CD4-positive, alpha-beta memory T cell (primary cell): ENCODE measurements around the gene SPRYD3. TPM values are rescaled to one million over a fixed set of nuclear protein-coding genes. Genes with fewer than 3 reads are reported as not detected.
"Not testable (repeated sequence)": the region's sequence is repeated elsewhere in the genome, so short reads cannot be mapped to it uniquely, and the experiment has no call there.

ENCODE experiments used
- CTCF ChIA-PET: fragments of 350-600 bp; sonication (Branson Sonifier 250); formaldehyde crosslinking; loops from one replicate; lab custom pipeline; 2021; ENCODE audit warnings: inconsistent platforms; ENCODE audit not compliant: partially characterized antibody; lab: Charles Lee
- POLR2A ChIA-PET: fragments of 350-600 bp; sonication (Branson Sonifier 250); formaldehyde crosslinking; loops from one replicate; lab custom pipeline; 2021; ENCODE audit not compliant: partially characterized antibody; lab: Charles Lee
- DNase-seq, 5 donors: peaks; one replicate each; pipeline versions ENCODE4 v3.0.0 to v3.0.0-alpha.2; 2020 to 2022; ENCODE audit warnings: mixed read lengths in 1 of 5
- H3K27ac ChIP-seq: one replicate; pipeline ENCODE4 v1.7.0; 2013; ENCODE audit warnings: low read depth, low read length
- H3K27me3 ChIP-seq: 2 replicates; pipeline ENCODE4 v1.7.0; 2013; ENCODE audit warnings: mild to moderate bottlenecking, low read length, moderate library complexity; ENCODE audit not compliant: insufficient read depth
- H3K36me3 ChIP-seq: 2 replicates; pipeline ENCODE4 v1.7.0; 2013; ENCODE audit warnings: mild to moderate bottlenecking, low read length, moderate library complexity; ENCODE audit not compliant: insufficient read depth
- H3K4me1 ChIP-seq: 2 replicates; pipeline ENCODE4 v1.7.0; 2013; ENCODE audit warnings: mild to moderate bottlenecking, low read length, moderate library complexity; ENCODE audit not compliant: insufficient read depth
- H3K4me3 ChIP-seq, 2 donors: one replicate each; pipeline ENCODE4 v1.7.0; 2013; ENCODE audit warnings: low read length in 2 of 2, mild to moderate bottlenecking in 1 of 2
- H3K9me3 ChIP-seq, 2 donors: one replicate each; pipeline ENCODE4 v1.7.0; 2013; ENCODE audit warnings: low read length in 2 of 2, control low read depth in 1 of 2; ENCODE audit not compliant: control insufficient read depth in 1 of 2
- H3K27ac Mint-ChIP-seq, 7 donors: one replicate each; pipeline ENCODE4 v1.8.0; 2020 to 2021; ENCODE audit warnings: mixed read lengths in 7 of 7, mild to moderate bottlenecking in 6 of 7, inconsistent platforms in 3 of 7, moderate library complexity in 3 of 7
- H3K27me3 Mint-ChIP-seq, 2 donors: one replicate each; pipeline ENCODE4 v1.8.0; 2020 to 2021; ENCODE audit warnings: mixed read lengths in 2 of 2
- H3K36me3 Mint-ChIP-seq, 2 donors: one replicate each; pipeline ENCODE4 v1.8.0; 2020 to 2021; ENCODE audit warnings: mixed read lengths in 2 of 2, inconsistent platforms in 1 of 2, mild to moderate bottlenecking in 1 of 2
- H3K4me1 Mint-ChIP-seq, 4 donors: one replicate each; pipeline ENCODE4 v1.8.0; 2020 to 2021; ENCODE audit warnings: mixed read lengths in 4 of 4, mild to moderate bottlenecking in 1 of 4
- H3K4me3 Mint-ChIP-seq, 8 donors: one replicate each; pipeline ENCODE4 v1.8.0; 2020 to 2021; ENCODE audit warnings: mixed read lengths in 8 of 8, mild to moderate bottlenecking in 7 of 8, moderate library complexity in 6 of 8, inconsistent platforms in 3 of 8
- H3K9me3 Mint-ChIP-seq, 8 donors: one replicate each; pipeline ENCODE4 v1.8.0; 2020 to 2021; ENCODE audit warnings: mixed read lengths in 8 of 8, mild to moderate bottlenecking in 5 of 8, inconsistent platforms in 3 of 8, moderate library complexity in 1 of 8
- intact Hi-C: fragments of 100-400 bp; cut with micrococcal nuclease; formaldehyde crosslinking; loops from one replicate; pipeline ENCODE4 v1.15.1; 2023
- polyA plus RNA-seq, 2 donors: library from polyadenylated mRNA; unstranded; fragments of 300-500 nt; fragmentation: Illumina TruSeq; gene quantifications; one replicate each; pipeline ENCODE4 v1.2.3, GENCODE V29; 2021
- total RNA-seq, 2 experiments: library from RNA; stranded (reverse); gene quantifications; one replicate each; pipeline ENCODE4 v1.2.3, GENCODE V29; 2021

SPRYD3 gene
- total and polyA plus RNA-seq, 4 experiments from 2014 or later = 54.2 to 71.7 (median 56.8) TPM

DNA sequence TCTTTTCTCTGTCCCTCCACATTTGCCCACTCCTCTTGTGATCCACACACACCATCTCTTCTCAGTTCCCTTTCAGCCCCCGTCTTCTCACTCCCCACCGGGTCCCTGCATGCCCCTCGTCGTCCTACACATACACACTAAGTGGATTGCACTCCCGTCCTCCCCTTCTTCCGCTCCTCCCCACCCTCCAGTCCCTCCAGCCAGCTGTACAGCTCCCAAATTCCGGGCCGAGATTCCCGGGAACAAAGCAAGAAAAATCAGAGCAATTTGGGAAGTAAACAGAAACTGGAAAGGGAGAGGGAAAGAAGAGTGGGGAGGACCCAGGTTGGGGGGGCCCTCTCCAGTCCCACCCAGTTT, 18.0 kb upstream of the SPRYD3 start:
- POLR2A ChIA-PET = interaction anchor here (1.0 to 4.1 kb wide), 8 partner anchors 11 to 43 kb away, joined by 3 to 33 read pairs (median 6); partner anchors contain the start of gene SPRYD3
- Mint-ChIP-seq H3K27ac (peak overlapping the region in 5 of 7 donors; percentile 18 to 79 (median 70)), H3K36me3 (no peaks in the 10 kb centered on the region), H3K27me3 (no peaks in the 10 kb centered on the region), H3K4me3 (peak overlapping the region; percentile 72 to 91 (median 80)), H3K9me3 (no peaks in the 10 kb centered on the region), H3K4me1 (peaks cover 20 to 39% (median 29%) of the 10 kb centered on the region in 4 donors)
- DNase-seq = no peak
- intact Hi-C loops = loop anchor here (5.0 kb wide), 1 partner anchor 45 kb away; the partner anchor contains the start of gene TNS2
- H3K9me3 ChIP-seq = no peaks in the 10 kb centered on the region
- peaks cover 32% of the 10 kb centered on the region for H3K4me1 ChIP-seq
- no peaks in the 10 kb centered on the region for H3K36me3 ChIP-seq
- H3K27ac ChIP-seq = peak overlapping the region; percentile 16
- no peaks in the 10 kb centered on the region for H3K27me3 ChIP-seq
- H3K4me3 ChIP-seq = peak overlapping the region in 1 of 2 donors; percentile 46
- CTCF ChIA-PET = interaction anchor here (1.2 to 14.7 kb wide), 3 partner anchors 23 to 235 kb away, joined by 3 to 511 read pairs (median 15); partner anchors contain the start of gene SPRYD3

DNA sequence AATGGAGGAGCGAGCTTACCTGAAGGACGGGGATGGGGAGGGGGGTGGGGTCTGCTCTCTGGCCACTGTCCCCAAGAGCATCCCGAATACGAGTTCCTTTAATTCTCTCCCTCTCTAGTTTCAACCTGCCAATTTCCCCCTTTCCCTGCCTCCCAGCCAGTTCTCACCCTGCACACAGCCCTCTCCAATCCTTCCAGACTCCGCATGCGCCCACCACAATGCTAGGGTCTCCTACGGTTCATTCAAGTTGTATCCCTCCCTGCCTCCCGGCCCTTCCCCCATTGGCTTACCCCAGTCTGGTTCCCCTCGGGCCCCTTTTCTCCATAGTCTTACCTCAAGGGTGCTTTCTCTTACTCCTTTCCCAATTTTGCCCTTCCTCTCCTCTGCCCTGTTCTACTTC, 17.6 kb upstream of the SPRYD3 start:
- Mint-ChIP-seq H3K27ac (peak overlapping the region in 4 of 7 donors; percentile 30 to 79 (median 72)), H3K27me3 (no peaks in the 10 kb centered on the region), H3K4me1 (peaks cover 20 to 36% (median 27%) of the 10 kb centered on the region in 4 donors), H3K36me3 (no peaks in the 10 kb centered on the region), H3K4me3 (peak overlapping the region; percentile 72 to 91 (median 80)), H3K9me3 (no peaks in the 10 kb centered on the region)
- DNase-seq = no peak
- CTCF ChIA-PET = interaction anchor here (3.4 to 14.7 kb wide), 2 partner anchors 23 to 58 kb away, joined by 15 to 511 read pairs; partner anchors contain the start of gene SPRYD3
- Histone ChIP-seq H3K9me3 (no peaks in the 10 kb centered on the region), H3K27ac (no peak overlapping the region), H3K36me3 (no peaks in the 10 kb centered on the region), H3K27me3 (no peaks in the 10 kb centered on the region), H3K4me3 (no peak overlapping the region), H3K4me1 (peaks cover 29% of the 10 kb centered on the region)
- POLR2A ChIA-PET = interaction anchor here (1.6 to 4.1 kb wide), 3 partner anchors 17 to 36 kb away, joined by 5 to 33 read pairs (median 26); partner anchors contain the start of gene SPRYD3
- intact Hi-C loops = loop anchor here (5.0 kb wide), 1 partner anchor 44 kb away; the partner anchor contains the start of gene TNS2

DNA sequence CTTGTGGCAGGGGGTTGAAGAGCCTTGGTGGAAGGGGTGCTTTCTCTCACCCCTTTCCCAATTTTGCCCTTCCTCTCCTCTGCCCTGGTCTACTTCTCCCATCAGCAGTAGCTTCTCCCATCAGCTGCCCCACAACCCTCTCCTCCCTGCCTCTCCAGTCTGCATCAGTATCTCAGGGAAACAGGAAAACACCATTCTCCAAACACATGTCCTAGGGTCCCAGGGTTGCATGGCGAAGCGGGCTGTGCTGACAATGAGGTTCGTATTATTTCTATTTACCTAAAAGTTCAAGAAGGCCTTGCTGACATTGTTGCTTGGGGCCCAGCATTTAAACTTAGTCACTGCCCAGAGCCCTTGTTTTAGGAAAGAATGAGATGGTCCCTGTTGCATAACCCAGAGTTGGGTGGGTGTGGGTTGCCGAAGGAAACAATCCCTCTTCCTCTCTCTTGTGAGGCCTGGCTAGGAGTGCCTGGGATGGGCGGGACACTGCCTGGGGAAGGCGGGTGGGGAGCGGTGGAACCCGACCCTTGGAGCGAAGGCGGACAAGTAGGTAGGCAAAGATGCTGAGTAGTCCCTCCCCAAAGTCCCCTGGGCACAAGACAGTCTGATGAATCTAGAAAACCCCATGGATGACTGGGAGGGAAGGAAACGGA, 17.0 kb upstream of the SPRYD3 start:
- intact Hi-C loops = loop anchor here (5.0 kb wide), 1 partner anchor 44 kb away; the partner anchor contains the start of gene TNS2
- Histone ChIP-seq H3K9me3 (no peaks in the 10 kb centered on the region), H3K36me3 (no peaks in the 10 kb centered on the region), H3K4me1 (peaks cover 29% of the 10 kb centered on the region), H3K27ac (no peak overlapping the region), H3K4me3 (no peak overlapping the region), H3K27me3 (no peaks in the 10 kb centered on the region)
- ChIA-PET CTCF (interaction anchor here (3.4 to 14.7 kb wide), 2 partner anchors 22 to 58 kb away, joined by 15 to 511 read pairs; partner anchors contain the start of gene SPRYD3), POLR2A (interaction anchor here (4.1 kb wide), 1 partner anchor 17 kb away, joined by 33 read pairs; the partner anchor contains the start of gene SPRYD3)
- Mint-ChIP-seq H3K27me3 (no peaks in the 10 kb centered on the region), H3K4me1 (peaks cover 20 to 33% (median 26%) of the 10 kb centered on the region in 4 donors), H3K4me3 (peak overlapping the region in 3 of 8 donors; percentile 4 to 57 (median 44)), H3K27ac (peak overlapping the region in 1 of 7 donors; percentile 75), H3K9me3 (no peaks in the 10 kb centered on the region), H3K36me3 (no peaks in the 10 kb centered on the region)
- no peak for DNase-seq

DNA sequence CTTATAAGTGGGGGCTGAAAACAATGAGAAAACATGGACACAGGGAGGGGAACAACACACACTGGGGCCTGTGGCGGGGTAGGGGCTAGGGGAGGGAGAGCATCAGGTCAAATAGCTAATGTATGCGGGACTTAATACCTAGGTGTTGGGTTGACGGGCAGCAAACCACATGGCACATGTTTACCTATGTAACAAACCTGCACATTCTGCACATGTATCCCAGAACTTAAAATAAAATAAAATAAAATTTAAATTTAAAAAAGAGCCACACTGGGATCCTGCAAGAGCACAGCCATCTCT, 16.4 kb upstream of the SPRYD3 start:
- Mint-ChIP-seq H3K4me1 (peaks cover 20 to 32% (median 23%) of the 10 kb centered on the region in 4 donors), H3K27ac (peak overlapping the region in 1 of 7 donors; percentile 18), H3K4me3 (peak overlapping the region in 2 of 8 donors; percentile 66 to 71)
- H3K36me3 Mint-ChIP-seq, H3K27ac ChIP-seq, H3K36me3 ChIP-seq, H3K4me3 ChIP-seq, H3K27me3 Mint-ChIP-seq, H3K9me3 ChIP-seq, DNase-seq, POLR2A ChIA-PET, H3K27me3 ChIP-seq, H3K9me3 Mint-ChIP-seq: not testable (repeated sequence)
- CTCF ChIA-PET = interaction anchor here (14.7 kb wide), 1 partner anchor 21 kb away, joined by 511 read pairs; the partner anchor contains the start of gene SPRYD3
- intact Hi-C loops = loop anchor here (5.0 kb wide), 1 partner anchor 43 kb away; the partner anchor contains the start of gene TNS2
- H3K4me1 ChIP-seq = peaks cover 29% of the 10 kb centered on the region

DNA sequence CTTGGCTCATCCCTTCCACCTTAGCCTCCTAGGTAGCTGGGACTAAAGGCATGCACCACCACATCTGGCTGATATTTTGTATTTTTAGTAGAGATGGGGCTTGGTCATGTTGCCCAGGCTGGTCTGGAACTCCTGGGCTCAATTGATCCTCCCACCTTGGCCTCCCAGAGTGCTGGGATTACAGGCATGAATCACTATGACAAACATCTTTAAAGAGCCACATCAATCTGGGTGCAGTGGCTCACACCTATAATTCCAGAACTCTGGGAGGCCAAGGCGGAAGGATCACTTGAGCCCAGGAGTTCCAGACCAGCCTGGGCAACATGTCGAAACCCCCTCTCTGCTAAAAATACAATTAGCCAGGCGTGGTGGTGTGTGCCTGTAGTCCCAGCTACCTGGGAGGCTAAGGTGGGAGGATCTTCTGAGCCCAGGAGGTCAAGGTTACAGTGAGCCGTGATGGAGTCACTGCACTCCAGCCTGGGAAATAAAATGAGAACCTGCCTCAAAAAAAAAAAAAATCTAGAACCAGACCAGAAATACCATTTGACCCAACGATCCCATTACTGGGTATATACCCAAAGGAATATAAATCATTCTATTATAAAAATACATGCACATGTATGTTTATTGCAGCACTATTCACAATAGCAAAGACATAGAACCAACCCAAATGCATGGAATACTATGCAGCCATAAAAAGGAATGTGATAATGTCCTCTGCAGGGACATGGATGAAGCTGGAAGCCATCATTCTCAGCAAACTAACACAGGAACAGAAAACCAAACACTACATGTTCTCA, 15.8 kb upstream of the SPRYD3 start:
- not testable (repeated sequence) for H3K27ac ChIP-seq, H3K36me3 Mint-ChIP-seq, H3K27me3 Mint-ChIP-seq, H3K9me3 ChIP-seq, H3K27me3 ChIP-seq, H3K36me3 ChIP-seq, H3K9me3 Mint-ChIP-seq, H3K4me3 ChIP-seq, DNase-seq
- peaks cover 29% of the 10 kb centered on the region for H3K4me1 ChIP-seq
- ChIA-PET POLR2A (interaction anchor here (2.0 kb wide), 1 partner anchor 15 kb away, joined by 8 read pairs; the partner anchor contains the start of gene SPRYD3), CTCF (interaction anchor here (14.7 kb wide), 1 partner anchor 21 kb away, joined by 511 read pairs; the partner anchor contains the start of gene SPRYD3)
- Mint-ChIP-seq H3K4me1 (peaks cover 17 to 32% (median 21%) of the 10 kb centered on the region in 4 donors), H3K4me3 (peak overlapping the region in 2 of 8 donors; percentile 66 to 71), H3K27ac (peak overlapping the region in 1 of 7 donors; percentile 18)
- intact Hi-C loops = loop anchor here (5.0 kb wide), 1 partner anchor 43 kb away; the partner anchor contains the start of gene TNS2

DNA sequence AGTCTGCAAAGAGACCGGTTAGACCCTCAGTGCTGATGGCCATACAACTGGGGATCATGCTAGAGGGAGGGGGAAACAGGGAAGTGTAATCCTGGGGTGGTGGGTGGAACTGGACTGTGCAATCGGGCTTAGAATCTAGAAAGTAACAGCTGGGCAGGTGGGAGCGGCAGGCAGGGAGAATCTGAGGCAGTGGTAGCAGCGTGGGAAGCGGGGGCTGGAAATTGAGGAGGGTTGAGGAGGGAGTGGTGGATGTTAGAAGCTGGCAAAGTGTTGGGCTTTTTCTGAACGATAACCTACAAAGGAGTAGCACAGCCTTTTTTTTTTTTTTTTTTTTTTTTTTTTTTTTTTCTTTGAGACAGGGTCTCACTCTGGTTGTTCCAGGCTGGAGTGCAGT, 15.2 kb upstream of the SPRYD3 start:
- Mint-ChIP-seq H3K4me1 (peaks cover 17 to 29% (median 20%) of the 10 kb centered on the region in 4 donors), H3K4me3 (peak overlapping the region in 1 of 8 donors; percentile 45), H3K27me3 (peaks cover 0 to 2% of the 10 kb centered on the region in 2 donors), H3K9me3 (no peaks in the 10 kb centered on the region), H3K36me3 (no peaks in the 10 kb centered on the region), H3K27ac (no peak overlapping the region)
- Histone ChIP-seq H3K27ac (no peak overlapping the region), H3K36me3 (no peaks in the 10 kb centered on the region), H3K9me3 (no peaks in the 10 kb centered on the region), H3K4me1 (peaks cover 28% of the 10 kb centered on the region), H3K27me3 (no peaks in the 10 kb centered on the region), H3K4me3 (no peak overlapping the region)
- intact Hi-C loops = no loop called here
- DNase-seq = no peak
- CTCF ChIA-PET = interaction anchor here (14.7 kb wide), 1 partner anchor 20 kb away, joined by 511 read pairs; the partner anchor contains the start of gene SPRYD3
- POLR2A ChIA-PET = interaction anchor here (2.0 kb wide), 1 partner anchor 15 kb away, joined by 8 read pairs; the partner anchor contains the start of gene SPRYD3
